DND-41 (cell line): ENCODE results near the gene SAMD4A.

ENCODE experiments used
- ATAC-seq: fragments of 200-7000 bp; cut with Tn5 transposase; 3 replicates; pipeline ENCODE4 v1.9.1; 2021; ENCODE audit warnings: low read depth; ENCODE audit not compliant: insufficient read depth
- DNase-seq: peaks from one replicate; pipeline ENCODE4 v3.0.0-alpha.2; 2020
- H2AFZ ChIP-seq: 2 replicates; pipeline ENCODE4 v1.6.0; 2012; ENCODE audit warnings: low read depth, low read length
- H3K27ac ChIP-seq: 2 replicates; pipeline ENCODE4 v1.5.1; 2012; ENCODE audit warnings: low read length, inconsistent platforms
- H3K27me3 ChIP-seq: fragments of 200-600 bp; sonication (generic); 2 replicates; pipeline ENCODE4 v1.6.0; 2012; ENCODE audit warnings: low read length, mild to moderate bottlenecking, inconsistent platforms; ENCODE audit not compliant: insufficient read depth, poor library complexity
- H3K36me3 ChIP-seq: 2 replicates; pipeline ENCODE4 v1.5.1; 2012; ENCODE audit warnings: low read length, inconsistent platforms; ENCODE audit not compliant: insufficient read depth
- H3K4me1 ChIP-seq: 2 replicates; pipeline ENCODE4 v1.5.1; 2012; ENCODE audit warnings: mild to moderate bottlenecking, low read length; ENCODE audit not compliant: insufficient read depth
- H3K4me2 ChIP-seq: 2 replicates; pipeline ENCODE4 v1.6.0; 2012; ENCODE audit warnings: mild to moderate bottlenecking, moderate library complexity, low read length, inconsistent platforms; ENCODE audit not compliant: insufficient read depth
- H3K4me3 ChIP-seq, 2 experiments: fragments of 200-600 bp in 1 of 2; shearing (Covaris generic) in 1 of 2; 2 replicates each; pipeline ENCODE4 v1.5.1; 2012 to 2016; ENCODE audit warnings: inconsistent platforms in 2 of 2, low read length in 2 of 2, mild to moderate bottlenecking in 2 of 2, low read depth in 1 of 2, moderate library complexity in 1 of 2
- H3K79me2 ChIP-seq: 2 replicates; pipeline ENCODE4 v1.6.0; 2012; ENCODE audit warnings: low read length, inconsistent platforms; ENCODE audit not compliant: insufficient read depth
- H3K9ac ChIP-seq: 2 replicates; pipeline ENCODE4 v1.6.0; 2012; ENCODE audit warnings: low read depth, mild to moderate bottlenecking, inconsistent platforms, low read length, moderate library complexity
- H3K9me3 ChIP-seq: 2 replicates; pipeline ENCODE4 v1.5.1; 2012; ENCODE audit warnings: low read length, moderate library complexity, mild to moderate bottlenecking, inconsistent platforms; ENCODE audit not compliant: insufficient read depth, severe bottlenecking
- H4K20me1 ChIP-seq: 2 replicates; pipeline ENCODE4 v1.6.0; 2012; ENCODE audit warnings: low read length; ENCODE audit not compliant: insufficient read depth
- EZH2 ChIP-seq: IDR thresholded peaks from 3 replicates; pipeline ENCODE4 v1.6.1; 2012; ENCODE audit warnings: borderline replicate concordance, low read depth, mild to moderate bottlenecking, moderate library complexity, low read length, inconsistent platforms; ENCODE audit not compliant: severe bottlenecking
- TF ChIP-seq, protein P1 (sequence below): IDR thresholded peaks from 2 replicates; pipeline ENCODE4 v1.5.1; 2012; ENCODE audit warnings: borderline replicate concordance, low read length, moderate library complexity, mild to moderate bottlenecking; ENCODE audit not compliant: poor library complexity, severe bottlenecking; ENCODE audit errors: extremely low read depth

The SAMD4A gene

DNA sequence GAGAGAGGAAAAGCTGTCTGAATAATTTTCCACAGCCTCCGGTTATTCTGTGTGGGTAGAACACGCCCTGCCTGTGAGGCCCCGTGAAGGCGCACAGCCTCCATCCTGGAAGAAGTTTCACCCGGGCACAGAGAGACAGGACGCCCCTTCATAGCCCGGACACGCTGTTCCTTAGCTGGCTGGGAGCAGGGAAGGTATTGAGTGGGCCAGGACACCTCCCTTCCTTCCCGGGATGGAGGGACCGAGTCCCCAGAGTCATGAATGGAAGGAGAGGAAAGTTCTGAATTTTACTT lies 200.2 kb downstream of the SAMD4A start:
- no peak overlapping the region for H3K9ac ChIP-seq
- no peaks in the 10 kb centered on the region for H4K20me1 ChIP-seq
- H3K36me3 ChIP-seq, result no peaks in the 10 kb centered on the region
- ATAC-seq, result no peak
- TF ChIP-seq EZH2, result no peak
- TF ChIP-seq, protein P1, sequence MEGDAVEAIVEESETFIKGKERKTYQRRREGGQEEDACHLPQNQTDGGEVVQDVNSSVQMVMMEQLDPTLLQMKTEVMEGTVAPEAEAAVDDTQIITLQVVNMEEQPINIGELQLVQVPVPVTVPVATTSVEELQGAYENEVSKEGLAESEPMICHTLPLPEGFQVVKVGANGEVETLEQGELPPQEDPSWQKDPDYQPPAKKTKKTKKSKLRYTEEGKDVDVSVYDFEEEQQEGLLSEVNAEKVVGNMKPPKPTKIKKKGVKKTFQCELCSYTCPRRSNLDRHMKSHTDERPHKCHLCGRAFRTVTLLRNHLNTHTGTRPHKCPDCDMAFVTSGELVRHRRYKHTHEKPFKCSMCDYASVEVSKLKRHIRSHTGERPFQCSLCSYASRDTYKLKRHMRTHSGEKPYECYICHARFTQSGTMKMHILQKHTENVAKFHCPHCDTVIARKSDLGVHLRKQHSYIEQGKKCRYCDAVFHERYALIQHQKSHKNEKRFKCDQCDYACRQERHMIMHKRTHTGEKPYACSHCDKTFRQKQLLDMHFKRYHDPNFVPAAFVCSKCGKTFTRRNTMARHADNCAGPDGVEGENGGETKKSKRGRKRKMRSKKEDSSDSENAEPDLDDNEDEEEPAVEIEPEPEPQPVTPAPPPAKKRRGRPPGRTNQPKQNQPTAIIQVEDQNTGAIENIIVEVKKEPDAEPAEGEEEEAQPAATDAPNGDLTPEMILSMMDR, result no peak
- peaks cover under 1% of the 10 kb centered on the region for H3K4me1 ChIP-seq
- no peak overlapping the region for H2AFZ ChIP-seq
- peaks cover 21% of the 10 kb centered on the region for H3K27me3 ChIP-seq
- H3K4me3 ChIP-seq, result no peak overlapping the region
- no peak overlapping the region for H3K27ac ChIP-seq
- no peak overlapping the region for H3K4me2 ChIP-seq
- no peak for DNase-seq
- no peaks in the 10 kb centered on the region for H3K9me3 ChIP-seq
- no peaks in the 10 kb centered on the region for H3K79me2 ChIP-seq

DNA sequence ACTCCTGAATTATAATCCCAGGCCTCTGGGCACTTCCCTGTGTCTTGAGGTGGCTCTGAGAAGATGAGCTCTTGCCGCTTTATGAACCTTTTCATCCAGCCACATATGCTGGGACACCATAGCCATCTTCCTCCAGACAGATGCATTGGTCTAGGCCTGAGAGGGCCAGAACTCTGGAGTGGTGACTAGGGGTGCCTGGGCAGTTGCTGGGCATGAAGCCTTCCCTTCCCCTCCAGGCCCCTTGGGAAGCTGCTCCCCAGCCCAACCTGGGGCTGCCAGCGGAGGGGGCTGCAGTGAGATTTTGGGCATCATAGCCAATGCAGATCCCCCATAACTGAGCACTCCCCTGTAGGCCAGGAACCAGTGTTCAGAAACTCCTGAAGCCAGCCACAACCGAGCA lies 200.5 kb downstream of the SAMD4A start:
- no peak for ATAC-seq
- no peak overlapping the region for H3K9ac ChIP-seq
- TF ChIP-seq, protein P1, result no peak
- no peak for TF ChIP-seq EZH2
- no peaks in the 10 kb centered on the region for H3K79me2 ChIP-seq
- no peaks in the 10 kb centered on the region for H4K20me1 ChIP-seq
- H3K36me3 ChIP-seq, result no peaks in the 10 kb centered on the region
- no peak overlapping the region for H2AFZ ChIP-seq
- no peak overlapping the region for H3K4me3 ChIP-seq
- no peak overlapping the region for H3K4me2 ChIP-seq
- H3K27me3 ChIP-seq, result peaks cover 21% of the 10 kb centered on the region
- H3K9me3 ChIP-seq, result no peaks in the 10 kb centered on the region
- H3K27ac ChIP-seq, result no peak overlapping the region
- peaks cover 4% of the 10 kb centered on the region for H3K4me1 ChIP-seq
- no peak for DNase-seq

DNA sequence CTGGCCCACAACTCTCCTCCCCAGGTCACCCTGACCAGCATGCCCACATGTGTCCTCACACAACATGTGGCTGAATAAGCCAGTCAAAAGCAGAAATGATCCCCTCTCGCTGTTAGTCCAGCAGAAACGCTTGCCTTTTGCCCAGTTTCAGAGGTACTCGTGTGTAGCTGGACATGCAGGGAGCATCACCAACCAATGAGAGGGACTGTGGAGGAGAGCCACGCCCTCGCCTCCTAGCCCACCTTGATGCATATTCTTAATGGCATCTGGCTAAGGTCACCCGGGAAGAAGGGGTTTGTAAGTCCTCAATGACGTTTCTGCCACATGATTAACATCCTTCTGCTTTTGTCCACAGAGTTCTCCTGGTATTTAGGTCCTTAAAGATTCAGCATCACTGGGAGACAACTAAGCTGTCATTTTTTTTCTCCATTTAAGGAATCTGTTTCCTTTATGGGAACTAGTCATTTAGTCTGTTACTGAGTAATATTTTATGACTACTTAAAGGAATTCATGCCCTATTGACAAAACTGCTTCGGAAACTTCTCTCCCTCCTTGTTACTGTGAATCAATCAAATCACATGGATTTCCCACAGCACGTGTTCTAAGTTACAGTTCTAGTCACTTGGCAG lies 201.7 kb downstream of the SAMD4A start:
- DNase-seq, result no peak
- H3K79me2 ChIP-seq, result no peaks in the 10 kb centered on the region
- H3K36me3 ChIP-seq, result no peaks in the 10 kb centered on the region
- no peak overlapping the region for H2AFZ ChIP-seq
- no peak overlapping the region for H3K9ac ChIP-seq
- H3K4me1 ChIP-seq, result peaks cover 16% of the 10 kb centered on the region
- H3K4me3 ChIP-seq, result no peak overlapping the region
- H3K27me3 ChIP-seq, result peaks cover 21% of the 10 kb centered on the region
- TF ChIP-seq EZH2, result no peak
- TF ChIP-seq, protein P1, result no peak
- H3K9me3 ChIP-seq, result no peaks in the 10 kb centered on the region
- ATAC-seq, result no peak
- no peak overlapping the region for H3K4me2 ChIP-seq
- no peak overlapping the region for H3K27ac ChIP-seq
- H4K20me1 ChIP-seq, result no peaks in the 10 kb centered on the region
